ENCODE results near the gene MRFAP1L1. TPM values are rescaled to one million over a fixed set of nuclear protein-coding genes. Genes with fewer than 3 reads are reported as not detected.

Gene MRFAP1L1
- total and polyA plus RNA-seq, 2 experiments from 2014 or later = 61.6 to 73.8 TPM

DNA sequence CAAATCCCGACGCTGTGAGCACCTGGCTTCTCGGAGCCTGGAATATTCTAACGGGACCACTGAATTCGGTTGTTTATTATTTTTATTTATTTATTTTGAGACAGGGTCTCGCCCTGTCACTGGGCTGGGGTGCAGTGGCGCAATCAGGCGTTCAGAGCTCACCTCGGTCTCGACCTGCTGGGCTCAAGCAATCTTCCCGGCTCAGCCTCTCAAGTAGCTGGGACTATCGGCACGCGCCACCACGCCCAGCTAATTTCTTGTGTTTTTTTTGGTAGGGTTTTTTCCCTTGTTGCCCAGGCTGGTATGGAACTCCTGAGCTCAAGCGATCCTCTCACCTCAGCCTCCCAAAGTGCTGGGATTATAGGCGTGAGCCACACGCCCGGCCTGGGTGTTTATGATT is 37.5 kb downstream of the MRFAP1L1 start:
- no peak overlapping the region for H3K4me2 ChIP-seq
- no peak for ATAC-seq
- no peak for DNase-seq (ENCODE audit: low spot score)
- peaks cover 23% of the 10 kb centered on the region for H3K4me1 ChIP-seq (ENCODE audit: insufficient read depth)
- Mint-ChIP-seq H3K9me3 (peaks cover 5% of the 10 kb centered on the region; the same call in 2 of the 3 replicates), H3K27me3 (ENCODE audit: insufficient read depth, low read depth, poor library complexity) (peaks cover 19% of the 10 kb centered on the region), H3K27ac (no peak overlapping the region), H3K36me3 (ENCODE audit: low read depth) (peaks cover 32% of the 10 kb centered on the region), H3K4me1 (peaks cover 31% of the 10 kb centered on the region), H3K4me3 (no peak overlapping the region)
- no peak overlapping the region for H2AFZ ChIP-seq
- H3K79me2 ChIP-seq (replicated peaks; ENCODE audit: insufficient read depth) = peaks cover 24% of the 10 kb centered on the region
- H3F3A ChIP-seq (replicated peaks; ENCODE audit: low read depth) = no peaks in the 10 kb centered on the region
- peaks cover 5% of the 10 kb centered on the region; the same call in 1 of the 2 replicates for H3K36me3 ChIP-seq (ENCODE audit: insufficient read depth)
- H3K27me3 ChIP-seq (ENCODE audit: insufficient read depth) = no peaks in the 10 kb centered on the region
- H3K27ac ChIP-seq (ENCODE audit: low read depth) = no peak overlapping the region
- no peaks in the 10 kb centered on the region for H3K9me2 ChIP-seq (ENCODE audit: insufficient read depth)
- no peak overlapping the region for H3K4me3 ChIP-seq
- peaks cover 19% of the 10 kb centered on the region for H4K20me1 ChIP-seq (replicated peaks; ENCODE audit: insufficient read depth)
- TF ChIP-seq, protein P1, sequence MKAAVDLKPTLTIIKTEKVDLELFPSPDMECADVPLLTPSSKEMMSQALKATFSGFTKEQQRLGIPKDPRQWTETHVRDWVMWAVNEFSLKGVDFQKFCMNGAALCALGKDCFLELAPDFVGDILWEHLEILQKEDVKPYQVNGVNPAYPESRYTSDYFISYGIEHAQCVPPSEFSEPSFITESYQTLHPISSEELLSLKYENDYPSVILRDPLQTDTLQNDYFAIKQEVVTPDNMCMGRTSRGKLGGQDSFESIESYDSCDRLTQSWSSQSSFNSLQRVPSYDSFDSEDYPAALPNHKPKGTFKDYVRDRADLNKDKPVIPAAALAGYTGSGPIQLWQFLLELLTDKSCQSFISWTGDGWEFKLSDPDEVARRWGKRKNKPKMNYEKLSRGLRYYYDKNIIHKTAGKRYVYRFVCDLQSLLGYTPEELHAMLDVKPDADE (IDR thresholded peaks at IDR 0.05) = no peak
- TF ChIP-seq CREB1 (CRISPR knock-in tag; IDR thresholded peaks at IDR 0.05; ENCODE audit: low read depth) (no peak), EZH2 (IDR thresholded peaks at IDR 0.05; ENCODE audit: low read depth, unreplicated experiment) (no peak), ZNF331 (CRISPR knock-in tag; IDR thresholded peaks at IDR 0.05; ENCODE audit: low read depth) (no peak), STAT1 (IDR thresholded peaks at IDR 0.05; ENCODE audit: unreplicated experiment) (no peak), JUNB (IDR thresholded peaks at IDR 0.05; ENCODE audit: unreplicated experiment) (no peak), NANOG (IDR thresholded peaks at IDR 0.05; ENCODE audit: borderline replicate concordance) (no peak), ZNF114 (CRISPR knock-in tag; IDR thresholded peaks at IDR 0.05) (no peak), POLR2AphosphoS5 (IDR thresholded peaks at IDR 0.05; ENCODE audit: low read depth) (no peak), EZH2phosphoT487 (IDR thresholded peaks at IDR 0.05; ENCODE audit: unreplicated experiment) (no peak)
- TF ChIP-seq, protein P2, sequence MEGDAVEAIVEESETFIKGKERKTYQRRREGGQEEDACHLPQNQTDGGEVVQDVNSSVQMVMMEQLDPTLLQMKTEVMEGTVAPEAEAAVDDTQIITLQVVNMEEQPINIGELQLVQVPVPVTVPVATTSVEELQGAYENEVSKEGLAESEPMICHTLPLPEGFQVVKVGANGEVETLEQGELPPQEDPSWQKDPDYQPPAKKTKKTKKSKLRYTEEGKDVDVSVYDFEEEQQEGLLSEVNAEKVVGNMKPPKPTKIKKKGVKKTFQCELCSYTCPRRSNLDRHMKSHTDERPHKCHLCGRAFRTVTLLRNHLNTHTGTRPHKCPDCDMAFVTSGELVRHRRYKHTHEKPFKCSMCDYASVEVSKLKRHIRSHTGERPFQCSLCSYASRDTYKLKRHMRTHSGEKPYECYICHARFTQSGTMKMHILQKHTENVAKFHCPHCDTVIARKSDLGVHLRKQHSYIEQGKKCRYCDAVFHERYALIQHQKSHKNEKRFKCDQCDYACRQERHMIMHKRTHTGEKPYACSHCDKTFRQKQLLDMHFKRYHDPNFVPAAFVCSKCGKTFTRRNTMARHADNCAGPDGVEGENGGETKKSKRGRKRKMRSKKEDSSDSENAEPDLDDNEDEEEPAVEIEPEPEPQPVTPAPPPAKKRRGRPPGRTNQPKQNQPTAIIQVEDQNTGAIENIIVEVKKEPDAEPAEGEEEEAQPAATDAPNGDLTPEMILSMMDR (conservative IDR thresholded peaks at IDR 0.05; ENCODE audit: low read depth in 2 of 2) = no peak
- TF ChIP-seq, protein P3, sequence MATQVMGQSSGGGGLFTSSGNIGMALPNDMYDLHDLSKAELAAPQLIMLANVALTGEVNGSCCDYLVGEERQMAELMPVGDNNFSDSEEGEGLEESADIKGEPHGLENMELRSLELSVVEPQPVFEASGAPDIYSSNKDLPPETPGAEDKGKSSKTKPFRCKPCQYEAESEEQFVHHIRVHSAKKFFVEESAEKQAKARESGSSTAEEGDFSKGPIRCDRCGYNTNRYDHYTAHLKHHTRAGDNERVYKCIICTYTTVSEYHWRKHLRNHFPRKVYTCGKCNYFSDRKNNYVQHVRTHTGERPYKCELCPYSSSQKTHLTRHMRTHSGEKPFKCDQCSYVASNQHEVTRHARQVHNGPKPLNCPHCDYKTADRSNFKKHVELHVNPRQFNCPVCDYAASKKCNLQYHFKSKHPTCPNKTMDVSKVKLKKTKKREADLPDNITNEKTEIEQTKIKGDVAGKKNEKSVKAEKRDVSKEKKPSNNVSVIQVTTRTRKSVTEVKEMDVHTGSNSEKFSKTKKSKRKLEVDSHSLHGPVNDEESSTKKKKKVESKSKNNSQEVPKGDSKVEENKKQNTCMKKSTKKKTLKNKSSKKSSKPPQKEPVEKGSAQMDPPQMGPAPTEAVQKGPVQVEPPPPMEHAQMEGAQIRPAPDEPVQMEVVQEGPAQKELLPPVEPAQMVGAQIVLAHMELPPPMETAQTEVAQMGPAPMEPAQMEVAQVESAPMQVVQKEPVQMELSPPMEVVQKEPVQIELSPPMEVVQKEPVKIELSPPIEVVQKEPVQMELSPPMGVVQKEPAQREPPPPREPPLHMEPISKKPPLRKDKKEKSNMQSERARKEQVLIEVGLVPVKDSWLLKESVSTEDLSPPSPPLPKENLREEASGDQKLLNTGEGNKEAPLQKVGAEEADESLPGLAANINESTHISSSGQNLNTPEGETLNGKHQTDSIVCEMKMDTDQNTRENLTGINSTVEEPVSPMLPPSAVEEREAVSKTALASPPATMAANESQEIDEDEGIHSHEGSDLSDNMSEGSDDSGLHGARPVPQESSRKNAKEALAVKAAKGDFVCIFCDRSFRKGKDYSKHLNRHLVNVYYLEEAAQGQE (IDR thresholded peaks at IDR 0.05; ENCODE audit: unreplicated experiment) = no peak
- TF ChIP-seq, protein P4, sequence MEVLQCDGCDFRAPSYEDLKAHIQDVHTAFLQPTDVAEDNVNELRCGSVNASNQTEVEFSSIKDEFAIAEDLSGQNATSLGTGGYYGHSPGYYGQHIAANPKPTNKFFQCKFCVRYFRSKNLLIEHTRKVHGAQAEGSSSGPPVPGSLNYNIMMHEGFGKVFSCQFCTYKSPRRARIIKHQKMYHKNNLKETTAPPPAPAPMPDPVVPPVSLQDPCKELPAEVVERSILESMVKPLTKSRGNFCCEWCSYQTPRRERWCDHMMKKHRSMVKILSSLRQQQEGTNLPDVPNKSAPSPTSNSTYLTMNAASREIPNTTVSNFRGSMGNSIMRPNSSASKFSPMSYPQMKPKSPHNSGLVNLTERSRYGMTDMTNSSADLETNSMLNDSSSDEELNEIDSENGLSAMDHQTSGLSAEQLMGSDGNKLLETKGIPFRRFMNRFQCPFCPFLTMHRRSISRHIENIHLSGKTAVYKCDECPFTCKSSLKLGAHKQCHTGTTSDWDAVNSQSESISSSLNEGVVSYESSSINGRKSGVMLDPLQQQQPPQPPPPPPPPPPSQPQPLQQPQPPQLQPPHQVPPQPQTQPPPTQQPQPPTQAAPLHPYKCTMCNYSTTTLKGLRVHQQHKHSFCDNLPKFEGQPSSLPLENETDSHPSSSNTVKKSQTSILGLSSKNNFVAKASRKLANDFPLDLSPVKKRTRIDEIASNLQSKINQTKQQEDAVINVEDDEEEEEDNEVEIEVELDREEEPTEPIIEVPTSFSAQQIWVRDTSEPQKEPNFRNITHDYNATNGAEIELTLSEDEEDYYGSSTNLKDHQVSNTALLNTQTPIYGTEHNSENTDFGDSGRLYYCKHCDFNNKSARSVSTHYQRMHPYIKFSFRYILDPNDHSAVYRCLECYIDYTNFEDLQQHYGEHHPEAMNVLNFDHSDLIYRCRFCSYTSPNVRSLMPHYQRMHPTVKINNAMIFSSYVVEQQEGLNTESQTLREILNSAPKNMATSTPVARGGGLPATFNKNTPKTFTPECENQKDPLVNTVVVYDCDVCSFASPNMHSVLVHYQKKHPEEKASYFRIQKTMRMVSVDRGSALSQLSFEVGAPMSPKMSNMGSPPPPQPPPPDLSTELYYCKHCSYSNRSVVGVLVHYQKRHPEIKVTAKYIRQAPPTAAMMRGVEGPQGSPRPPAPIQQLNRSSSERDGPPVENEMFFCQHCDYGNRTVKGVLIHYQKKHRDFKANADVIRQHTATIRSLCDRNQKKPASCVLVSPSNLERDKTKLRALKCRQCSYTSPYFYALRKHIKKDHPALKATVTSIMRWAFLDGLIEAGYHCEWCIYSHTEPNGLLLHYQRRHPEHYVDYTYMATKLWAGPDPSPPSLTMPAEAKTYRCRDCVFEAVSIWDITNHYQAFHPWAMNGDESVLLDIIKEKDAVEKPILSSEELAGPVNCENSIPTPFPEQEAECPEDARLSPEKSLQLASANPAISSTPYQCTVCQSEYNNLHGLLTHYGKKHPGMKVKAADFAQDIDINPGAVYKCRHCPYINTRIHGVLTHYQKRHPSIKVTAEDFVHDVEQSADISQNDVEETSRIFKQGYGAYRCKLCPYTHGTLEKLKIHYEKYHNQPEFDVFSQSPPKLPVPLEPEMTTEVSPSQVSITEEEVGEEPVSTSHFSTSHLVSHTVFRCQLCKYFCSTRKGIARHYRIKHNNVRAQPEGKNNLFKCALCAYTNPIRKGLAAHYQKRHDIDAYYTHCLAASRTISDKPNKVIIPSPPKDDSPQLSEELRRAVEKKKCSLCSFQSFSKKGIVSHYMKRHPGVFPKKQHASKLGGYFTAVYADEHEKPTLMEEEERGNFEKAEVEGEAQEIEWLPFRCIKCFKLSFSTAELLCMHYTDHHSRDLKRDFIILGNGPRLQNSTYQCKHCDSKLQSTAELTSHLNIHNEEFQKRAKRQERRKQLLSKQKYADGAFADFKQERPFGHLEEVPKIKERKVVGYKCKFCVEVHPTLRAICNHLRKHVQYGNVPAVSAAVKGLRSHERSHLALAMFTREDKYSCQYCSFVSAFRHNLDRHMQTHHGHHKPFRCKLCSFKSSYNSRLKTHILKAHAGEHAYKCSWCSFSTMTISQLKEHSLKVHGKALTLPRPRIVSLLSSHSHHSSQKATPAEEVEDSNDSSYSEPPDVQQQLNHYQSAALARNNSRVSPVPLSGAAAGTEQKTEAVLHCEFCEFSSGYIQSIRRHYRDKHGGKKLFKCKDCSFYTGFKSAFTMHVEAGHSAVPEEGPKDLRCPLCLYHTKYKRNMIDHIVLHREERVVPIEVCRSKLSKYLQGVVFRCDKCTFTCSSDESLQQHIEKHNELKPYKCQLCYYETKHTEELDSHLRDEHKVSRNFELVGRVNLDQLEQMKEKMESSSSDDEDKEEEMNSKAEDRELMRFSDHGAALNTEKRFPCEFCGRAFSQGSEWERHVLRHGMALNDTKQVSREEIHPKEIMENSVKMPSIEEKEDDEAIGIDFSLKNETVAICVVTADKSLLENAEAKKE (CRISPR knock-in tag; IDR thresholded peaks at IDR 0.05) = no peak
